IMR-90 (cell line): ENCODE measurements around the gene TSHZ1. TPM values are rescaled to one million over a fixed set of nuclear protein-coding genes. Genes with fewer than 3 reads are reported as not detected.

Experiments
- ATAC-seq: fragments of 200-7000 bp; cut with Tn5 transposase; 2 replicates; pipeline ENCODE4 v1.9.1; 2020; ENCODE audit warnings: low read depth, mild to moderate bottlenecking, moderate library complexity
- BruUV-seq: library from RNA; stranded (reverse); fragments of 400-500 nt; replicated peaks from 2 replicates; lab custom pipeline; 2021; lab: Mats Ljungman, UMichigan
- CTCF ChIA-PET: fragments of 300-600 bp; formaldehyde crosslinking; extraction: SDS; loops from one replicate; lab custom pipeline; 2021; ENCODE audit warnings: antibody characterized with exemption; lab: Yijun Ruan, JAX
- POLR2A ChIA-PET: fragments of 300-600 bp; sonication (Branson Sonifier 250); formaldehyde crosslinking; loops from one replicate; lab custom pipeline; 2022; ENCODE audit warnings: antibody characterized with exemption; ENCODE audit not compliant: unreplicated experiment; lab: Charles Lee
- DNase-seq: peaks from one replicate; pipeline ENCODE4 v3.0.0; 2013
- H2AFZ ChIP-seq: replicated peaks from 2 replicates; pipeline ENCODE3; 2013; ENCODE audit warnings: low read length, mild to moderate bottlenecking; ENCODE audit not compliant: poor library complexity
- H2AK5ac ChIP-seq: 2 replicates; pipeline ENCODE4 v1.6.1; 2013; ENCODE audit warnings: low read depth, low read length, inconsistent platforms
- H2AK9ac ChIP-seq: replicated peaks from 2 replicates; pipeline ENCODE3; 2013; ENCODE audit warnings: mild to moderate bottlenecking, low read depth, low read length, moderate library complexity; ENCODE audit not compliant: poor library complexity
- H2BK120ac ChIP-seq: 2 replicates; pipeline ENCODE4 v1.6.1; 2013; ENCODE audit warnings: low read depth, low read length, inconsistent platforms
- H2BK15ac ChIP-seq: 3 replicates; pipeline ENCODE4 v1.6.1; 2013; ENCODE audit warnings: low read depth, low read length, inconsistent platforms
- H2BK20ac ChIP-seq: 2 replicates; pipeline ENCODE4 v1.6.1; 2013; ENCODE audit warnings: low read depth, mild to moderate bottlenecking, inconsistent platforms, low read length, moderate library complexity
- H2BK5ac ChIP-seq: 2 replicates; pipeline ENCODE4 v1.6.1; 2013; ENCODE audit warnings: mild to moderate bottlenecking, low read depth, low read length, inconsistent platforms; ENCODE audit not compliant: poor library complexity, severe bottlenecking
- H3K14ac ChIP-seq: replicated peaks from 2 replicates; pipeline ENCODE4 v1.6.1; 2013; ENCODE audit warnings: low read depth, low read length, inconsistent platforms
- H3K18ac ChIP-seq: 2 replicates; pipeline ENCODE4 v1.6.1; 2013; ENCODE audit warnings: low read depth, low read length, control low read depth
- H3K23ac ChIP-seq: 2 replicates; pipeline ENCODE4 v1.6.1; 2013; ENCODE audit warnings: low read depth, low read length, inconsistent platforms
- H3K27ac ChIP-seq: 2 replicates; pipeline ENCODE4 v1.5.1; 2013; ENCODE audit warnings: mild to moderate bottlenecking, control low read depth, low read length; ENCODE audit not compliant: insufficient read depth
- H3K27me3 ChIP-seq: 2 replicates; pipeline ENCODE4 v1.6.1; 2013; ENCODE audit warnings: low read length; ENCODE audit not compliant: control insufficient read depth, insufficient read depth
- H3K36me3 ChIP-seq: 2 replicates; pipeline ENCODE4 v1.6.1; 2013; ENCODE audit warnings: low read length, mixed read lengths; ENCODE audit not compliant: control insufficient read depth, insufficient read depth
- H3K4ac ChIP-seq: 2 replicates; pipeline ENCODE4 v1.6.1; 2013; ENCODE audit warnings: low read depth, low read length, inconsistent platforms
- H3K4me1 ChIP-seq: 2 replicates; pipeline ENCODE4 v1.6.1; 2013; ENCODE audit warnings: low read length, mixed read lengths; ENCODE audit not compliant: control insufficient read depth, insufficient read depth
- H3K4me2 ChIP-seq: 2 replicates; pipeline ENCODE4 v1.6.1; 2013; ENCODE audit warnings: low read depth, mild to moderate bottlenecking, control low read depth, low read length, moderate library complexity
- H3K4me3 ChIP-seq: 2 replicates; pipeline ENCODE4 v1.5.1; 2013; ENCODE audit warnings: low read depth, mild to moderate bottlenecking, control low read depth, low read length, moderate library complexity; ENCODE audit not compliant: insufficient read depth
- H3K56ac ChIP-seq: 2 replicates; pipeline ENCODE4 v1.6.1; 2013; ENCODE audit warnings: low read length, inconsistent platforms; ENCODE audit not compliant: insufficient read depth; ENCODE audit errors: extremely low read depth
- H3K79me1 ChIP-seq, 2 experiments: 2 replicates each; pipeline ENCODE4 v1.6.1; 2013; ENCODE audit warnings: low read length in 2 of 2, inconsistent platforms in 1 of 2, low read depth in 1 of 2
- H3K9ac ChIP-seq: 2 replicates; pipeline ENCODE4 v1.6.1; 2013; ENCODE audit warnings: low read depth, low read length, control low read depth
- H3K9me1 ChIP-seq: 2 replicates; pipeline ENCODE4 v1.6.1; 2013; ENCODE audit warnings: low read length, inconsistent platforms; ENCODE audit not compliant: insufficient read depth
- H3K9me3 ChIP-seq: 2 replicates; pipeline ENCODE4 v1.6.1; 2013; ENCODE audit warnings: low read length; ENCODE audit not compliant: control insufficient read depth, insufficient read depth
- H4K20me1 ChIP-seq: 2 replicates; pipeline ENCODE4 v1.6.1; 2013; ENCODE audit warnings: low read length, inconsistent platforms; ENCODE audit not compliant: insufficient read depth
- H4K5ac ChIP-seq: 2 replicates; pipeline ENCODE4 v1.6.1; 2013; ENCODE audit warnings: mild to moderate bottlenecking, low read depth, low read length, control low read depth
- H4K8ac ChIP-seq, 2 experiments: 2 replicates each; pipeline ENCODE4 v1.6.1; 2013; ENCODE audit warnings: low read depth in 2 of 2, low read length in 2 of 2, control low read depth in 1 of 2, inconsistent platforms in 1 of 2
- H4K91ac ChIP-seq: 2 replicates; pipeline ENCODE4 v1.6.1; 2013; ENCODE audit warnings: low read depth, low read length, inconsistent platforms; ENCODE audit not compliant: insufficient read depth
- BHLHE40 ChIP-seq: fragments of 150-350 bp; IDR thresholded peaks from 2 replicates; pipeline ENCODE4 v1.6.1; 2016; ENCODE audit warnings: mild to moderate bottlenecking, low read depth, low read length
- CHD1 ChIP-seq: IDR thresholded peaks from 2 replicates; pipeline ENCODE4 v1.6.1; 2012; ENCODE audit warnings: low read depth, low read length, improper control_type of control experiment
- FOS ChIP-seq: fragments of 150-350 bp; IDR thresholded peaks from 2 replicates; pipeline ENCODE4 v1.6.1; 2016; ENCODE audit warnings: low read depth, low read length
- MAZ ChIP-seq: IDR thresholded peaks from 2 replicates; pipeline ENCODE4 v1.6.1; 2012; ENCODE audit warnings: low read depth, mild to moderate bottlenecking, low read length, improper control_type of control experiment, moderate library complexity, borderline replicate concordance
- NFE2L2 ChIP-seq: fragments of 150-350 bp; IDR thresholded peaks from 2 replicates; pipeline ENCODE4 v1.6.1; 2016; ENCODE audit warnings: low read depth, mild to moderate bottlenecking, low read length
- POLR2A ChIP-seq: IDR thresholded peaks from 2 replicates; pipeline ENCODE4 v1.6.1; 2012; ENCODE audit warnings: mild to moderate bottlenecking, low read depth, low read length
- RCOR1 ChIP-seq: IDR thresholded peaks from 2 replicates; pipeline ENCODE4 v1.6.1; 2012; ENCODE audit warnings: mild to moderate bottlenecking, low read length, improper control_type of control experiment; ENCODE audit not compliant: insufficient replicate concordance
- RFX5 ChIP-seq: IDR thresholded peaks from 2 replicates; pipeline ENCODE4 v1.8.0; 2012; ENCODE audit warnings: low read depth, mild to moderate bottlenecking, low read length, moderate library complexity
- WGBS, 2 experiments: methylation state at CpG; one replicate each; pipeline versions ENCODE4 v1.1.5 to v1.1.7; 2013; ENCODE audit warnings: missing lambda C conversion rate in 2 of 2; ENCODE audit not compliant: insufficient read length in 1 of 2; ENCODE audit errors: extremely low coverage in 2 of 2; 5-methylcytosine and 5-hydroxymethylcytosine counted together
- dilution Hi-C: fragments of 300-500 bp; cut with HindIII; formaldehyde crosslinking; loops from one replicate; pipeline ENCODE4 v1.14.3; 2018; ENCODE audit warnings: low sequenced_read_pairs; ENCODE audit not compliant: unreplicated experiment
- in situ Hi-C: fragments of 300-500 bp; cut with MboI; formaldehyde crosslinking; loops from 3 replicates; pipeline ENCODE4 v1.14.3; 2019; ENCODE audit warnings: low sequenced_read_pairs, inconsistent platforms, mixed read lengths
- intact Hi-C: fragments of 100-400 bp; cut with micrococcal nuclease; formaldehyde crosslinking; loops from 2 replicates; pipeline ENCODE4 v1.10.0; 2022
- polyA plus RNA-seq, 3 experiments: library from polyadenylated mRNA; depleted of rRNA; stranded (reverse); fragments of >200 nt; gene quantifications; 2 replicates each; pipeline ENCODE4 v1.2.3, GENCODE V29; 2012; ENCODE audit warnings: low replicate concordance in 1 of 3
- total RNA-seq: library from RNA; depleted of rRNA; stranded (reverse); fragments of >200 nt; gene quantifications from 2 replicates; pipeline ENCODE4 v1.2.3, GENCODE V29; 2012
- TF ChIP-seq, protein P1 (sequence below): fragments of 150-350 bp; IDR thresholded peaks from 2 replicates; pipeline ENCODE4 v1.6.1; 2016; ENCODE audit warnings: low read depth, mild to moderate bottlenecking, low read length, moderate library complexity, borderline replicate concordance

TSHZ1 gene
- total and polyA plus RNA-seq, 2 of the 4 experiments (the other 2 are of a cell fraction) = 7.1 to 10.0 TPM

DNA sequence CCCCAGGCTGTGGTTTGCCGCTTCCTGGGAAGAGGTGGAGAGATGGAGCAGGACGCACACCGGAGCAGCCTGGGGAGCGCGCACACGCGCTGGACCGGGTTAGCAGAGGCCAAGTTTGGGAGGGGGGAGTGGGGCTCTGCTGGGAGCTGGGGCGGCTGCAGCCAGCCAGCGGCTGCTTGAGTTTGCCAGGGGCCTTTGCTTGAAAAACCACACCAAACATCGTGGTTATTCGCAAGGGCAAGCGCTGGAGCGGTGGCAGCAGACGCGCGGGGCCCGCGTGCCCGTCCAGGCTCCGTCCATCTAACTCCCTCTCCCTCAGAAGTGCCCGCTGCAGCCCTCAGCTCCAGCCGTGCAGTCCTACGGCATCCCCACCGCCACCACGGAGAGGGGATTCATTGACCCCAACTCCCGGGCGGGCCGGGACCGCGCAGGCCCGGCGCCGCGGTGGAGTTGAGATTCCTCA, 6.3 kb upstream of the TSHZ1 start:
- DNase-seq = peak; percentile 36
- H4K20me1 ChIP-seq = no peaks in the 10 kb centered on the region; the same call in none of the 2 replicates
- no peak overlapping the region for H2AK5ac ChIP-seq
- H3K23ac ChIP-seq = peak overlapping the region; percentile 45; the same call in 1 of the 2 replicates
- CTCF ChIA-PET = interaction anchor here (0.9 kb wide), 1 partner anchor 10 kb away, joined by 4 read pairs; no protein-coding TSS in a partner anchor
- H2BK20ac ChIP-seq = no peak overlapping the region; the same call in 1 of the 2 replicates
- H4K5ac ChIP-seq = peak overlapping the region; percentile 21; the same call in 1 of the 2 replicates
- peak overlapping the region; percentile 74; the same call in 1 of the 2 replicates for H4K91ac ChIP-seq
- no peak overlapping the region for H2BK15ac ChIP-seq
- H2AK9ac ChIP-seq = peak overlapping the region; percentile 70
- no peaks in the 10 kb centered on the region for H3K27me3 ChIP-seq
- H3K4me1 ChIP-seq = peaks cover 9% of the 10 kb centered on the region
- in situ Hi-C loops (loop anchor here (25.0 kb wide), 1 partner anchor 1158 kb away; no protein-coding TSS in a partner anchor), dilution Hi-C loops (no loop called here), intact Hi-C loops (loop anchor here (10.0 kb wide), 1 partner anchor 259 kb away; no protein-coding TSS in a partner anchor)
- POLR2A ChIA-PET = interaction anchor here (0.7 kb wide), 1 partner anchor 89 kb away, joined by 3 read pairs; no protein-coding TSS in a partner anchor
- peaks cover 15 to 50% of the 10 kb centered on the region in 2 experiments for H3K79me1 ChIP-seq
- ATAC-seq = peak; percentile 12; the same call in 1 of the 2 replicates
- H2BK120ac ChIP-seq = peak overlapping the region; percentile 81
- H2AFZ ChIP-seq = peak overlapping the region; percentile 87
- peak overlapping the region; percentile 66 for H3K4me3 ChIP-seq
- no TSS peak for BruUV-seq
- H2BK5ac ChIP-seq = peak overlapping the region; percentile 69
- peak overlapping the region; percentile 98 for H3K4me2 ChIP-seq
- H3K36me3 ChIP-seq = peaks cover 16% of the 10 kb centered on the region
- H3K4ac ChIP-seq = peak overlapping the region; percentile 90
- H3K18ac ChIP-seq = peak overlapping the region; percentile 17; the same call in 1 of the 2 replicates
- H3K56ac ChIP-seq = no peak overlapping the region
- peak overlapping the region; percentile 94 for H3K9ac ChIP-seq
- no peaks in the 10 kb centered on the region for H3K9me3 ChIP-seq
- TF ChIP-seq CHD1 (no peak), NFE2L2 (no peak), BHLHE40 (no peak), RCOR1 (no peak), POLR2A (no peak), RFX5 (no peak), MAZ (no peak), FOS (no peak)
- TF ChIP-seq, protein P1, sequence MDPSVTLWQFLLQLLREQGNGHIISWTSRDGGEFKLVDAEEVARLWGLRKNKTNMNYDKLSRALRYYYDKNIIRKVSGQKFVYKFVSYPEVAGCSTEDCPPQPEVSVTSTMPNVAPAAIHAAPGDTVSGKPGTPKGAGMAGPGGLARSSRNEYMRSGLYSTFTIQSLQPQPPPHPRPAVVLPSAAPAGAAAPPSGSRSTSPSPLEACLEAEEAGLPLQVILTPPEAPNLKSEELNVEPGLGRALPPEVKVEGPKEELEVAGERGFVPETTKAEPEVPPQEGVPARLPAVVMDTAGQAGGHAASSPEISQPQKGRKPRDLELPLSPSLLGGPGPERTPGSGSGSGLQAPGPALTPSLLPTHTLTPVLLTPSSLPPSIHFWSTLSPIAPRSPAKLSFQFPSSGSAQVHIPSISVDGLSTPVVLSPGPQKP = no peak
- H3K14ac ChIP-seq = peak overlapping the region; percentile 56
- no CpG with 5 or more reads among the region's 35 CpGs for WGBS, 2 experiments
- H3K27ac ChIP-seq = peak overlapping the region; percentile 97
- peaks cover 9% of the 10 kb centered on the region for H3K9me1 ChIP-seq
- H4K8ac ChIP-seq = peak overlapping the region in 1 of 2 experiments; percentile 61; a peak in 2 of 4 replicates
